GM10248 (cell line): ENCODE results near the gene SNRPF.

ENCODE experiments used
- CTCF ChIA-PET: fragments of 300-600 bp; sonication (Branson Sonifier 250); formaldehyde crosslinking; extraction: SDS; loops from one replicate; lab custom pipeline; 2021; ENCODE audit warnings: antibody characterized with exemption; lab: Yijun Ruan, JAX
- POLR2A ChIA-PET: fragments of 350-650 bp; sonication (Branson Sonifier 250); formaldehyde crosslinking; extraction: SDS; loops from one replicate; lab custom pipeline; 2020; ENCODE audit warnings: antibody characterized with exemption; lab: Yijun Ruan, JAX
- DNase-seq: peaks from one replicate; pipeline ENCODE4 v3.0.0; 2012; ENCODE audit errors: extremely low spot score
- CTCF ChIP-seq: IDR thresholded peaks from 2 replicates; pipeline ENCODE4 v1.5.1; 2012; ENCODE audit warnings: mild to moderate bottlenecking, low read depth; ENCODE audit errors: extremely low read depth, missing control alignments, control extremely low read depth

The SNRPF gene

GRCh38 chr12:95890958-95891357 is 32.2 kb downstream of the SNRPF start:
- no peak for DNase-seq
- TF ChIP-seq CTCF: no peak
- CTCF ChIA-PET: no interaction called here
- POLR2A ChIA-PET: no interaction called here

- DNase-seq: no peak
- no peak for TF ChIP-seq CTCF
- ChIA-PET POLR2A (no interaction called here), CTCF (interaction anchor here (1.9 kb wide), 1 partner anchor 22 kb away, joined by 8 read pairs; no protein-coding TSS in a partner anchor)
Measured at GRCh38 chr12:95896846-95897245, 38.1 kb downstream of the SNRPF start.

GRCh38 chr12:95898081-95898480 is 39.3 kb downstream of the SNRPF start:
- POLR2A ChIA-PET: no interaction called here
- TF ChIP-seq CTCF: no peak
- CTCF ChIA-PET: interaction anchor here (1.2 to 1.4 kb wide), 2 partner anchors 18 to 68 kb away, joined by 3 read pairs; no protein-coding TSS in a partner anchor
- no peak for DNase-seq

GRCh38 chr12:95908573-95908972 is 49.8 kb downstream of the SNRPF start:
- DNase-seq: no peak
- CTCF ChIA-PET: interaction anchor here (0.8 kb wide), 1 partner anchor 10 kb away, joined by 3 read pairs; no protein-coding TSS in a partner anchor
- no peak for TF ChIP-seq CTCF
- POLR2A ChIA-PET: no interaction called here

- TF ChIP-seq CTCF: no peak
- DNase-seq: no peak
- ChIA-PET CTCF (no interaction called here), POLR2A (no interaction called here)
Measured at GRCh38 chr12:95909871-95910270, 51.1 kb downstream of the SNRPF start.
